RKO (cell line): ENCODE data around the gene COL18A1.

ENCODE experiments used
- DNase-seq: peaks from one replicate; pipeline ENCODE4 v3.0.0-alpha.2; 2016; ENCODE audit warnings: low spot score

The COL18A1 gene

DNA sequence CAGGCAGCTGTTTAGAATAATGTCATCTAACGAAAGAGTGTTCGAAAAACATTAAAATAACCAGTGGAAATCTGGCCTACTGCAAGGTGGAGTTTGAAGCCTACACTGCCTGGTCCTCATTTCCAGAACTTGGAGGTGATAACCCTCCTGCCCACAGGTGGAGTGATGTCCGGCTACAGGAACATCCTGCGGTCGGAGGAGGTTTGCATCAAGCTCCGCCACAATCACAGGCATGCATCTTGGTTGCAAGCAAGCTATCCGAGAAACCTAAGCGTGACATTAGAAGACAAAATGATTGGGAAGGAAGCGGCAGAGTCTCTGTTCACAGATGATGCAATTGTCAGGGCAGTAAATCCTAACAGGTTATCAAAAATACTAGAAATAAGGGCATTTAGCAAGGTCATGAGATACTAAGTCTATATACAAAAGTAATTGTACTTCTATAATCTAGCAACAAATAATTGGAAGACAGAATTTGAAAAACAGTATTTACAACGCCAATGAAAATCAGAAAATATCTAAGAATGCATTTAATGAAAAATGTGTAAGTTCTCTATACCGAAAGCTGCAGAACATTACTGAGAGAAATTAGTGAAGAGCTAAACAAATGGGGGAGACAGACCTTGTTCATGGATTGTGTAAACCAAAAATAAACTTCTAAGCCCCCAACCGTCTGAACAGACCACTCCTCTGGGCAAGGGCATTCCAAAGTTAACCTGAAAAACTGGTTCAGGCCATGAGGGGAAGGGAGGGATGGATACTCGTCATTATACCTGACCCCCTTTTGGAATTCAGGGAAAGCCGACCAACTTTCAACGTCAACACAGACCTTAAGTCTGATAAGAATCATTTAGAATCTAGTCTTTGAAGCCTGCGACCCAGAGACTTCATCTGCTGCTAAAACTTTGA lies 141.9 kb downstream of the COL18A1 start:
- no peak for DNase-seq

DNA sequence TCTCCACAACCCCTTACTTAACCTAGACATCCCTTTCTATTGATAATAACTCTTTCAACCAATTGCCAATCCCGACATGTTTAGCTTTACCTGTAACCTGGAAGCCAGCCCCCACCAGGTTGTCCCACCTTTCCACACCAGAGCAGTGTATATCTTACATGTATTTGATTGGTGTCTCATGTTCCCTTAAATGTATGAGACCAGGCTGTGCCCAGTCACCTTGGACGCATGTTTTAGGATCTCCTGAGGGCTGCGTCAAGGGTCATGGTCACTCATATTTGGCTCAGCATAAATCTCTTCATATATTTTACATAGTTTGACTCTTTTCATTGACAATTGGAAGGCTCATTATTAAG lies 142.6 kb downstream of the COL18A1 start:
- DNase-seq, result no peak

DNA sequence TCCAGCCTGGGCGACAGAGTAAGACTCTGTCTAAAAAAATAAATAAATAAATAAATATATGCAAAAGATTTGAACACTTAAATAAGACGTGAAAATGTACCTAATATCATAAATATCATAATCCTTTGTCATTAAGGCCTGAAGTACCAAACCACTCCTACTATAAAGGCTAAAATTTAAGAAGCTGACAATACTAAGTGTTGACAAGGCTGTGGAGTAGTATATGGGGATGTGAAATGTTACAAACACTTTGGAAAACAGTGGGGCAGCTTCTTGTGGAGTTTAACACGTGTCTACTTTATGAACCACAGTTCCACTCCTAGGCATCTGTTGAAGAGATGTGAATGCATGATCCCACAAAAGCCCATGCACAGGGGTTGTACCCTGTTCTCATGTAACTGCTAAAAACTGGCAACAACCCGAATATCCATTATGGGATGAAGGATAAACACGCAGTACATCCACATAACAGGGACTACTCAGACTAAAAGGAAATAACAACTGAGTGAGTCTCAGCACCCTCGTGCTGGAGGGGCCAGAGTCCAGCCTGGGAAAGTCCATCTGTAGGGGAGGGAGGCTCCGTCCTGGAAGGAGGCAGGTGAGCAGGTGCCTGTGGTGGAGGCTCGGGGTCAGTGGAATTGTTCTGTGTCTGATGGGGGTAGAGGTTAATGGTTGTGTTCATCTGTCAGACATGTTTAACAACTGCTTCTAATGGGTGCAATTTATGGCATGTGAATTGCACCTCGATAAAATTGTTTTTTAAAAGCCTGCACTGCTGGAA lies 143.9 kb downstream of the COL18A1 start:
- no peak for DNase-seq

DNA sequence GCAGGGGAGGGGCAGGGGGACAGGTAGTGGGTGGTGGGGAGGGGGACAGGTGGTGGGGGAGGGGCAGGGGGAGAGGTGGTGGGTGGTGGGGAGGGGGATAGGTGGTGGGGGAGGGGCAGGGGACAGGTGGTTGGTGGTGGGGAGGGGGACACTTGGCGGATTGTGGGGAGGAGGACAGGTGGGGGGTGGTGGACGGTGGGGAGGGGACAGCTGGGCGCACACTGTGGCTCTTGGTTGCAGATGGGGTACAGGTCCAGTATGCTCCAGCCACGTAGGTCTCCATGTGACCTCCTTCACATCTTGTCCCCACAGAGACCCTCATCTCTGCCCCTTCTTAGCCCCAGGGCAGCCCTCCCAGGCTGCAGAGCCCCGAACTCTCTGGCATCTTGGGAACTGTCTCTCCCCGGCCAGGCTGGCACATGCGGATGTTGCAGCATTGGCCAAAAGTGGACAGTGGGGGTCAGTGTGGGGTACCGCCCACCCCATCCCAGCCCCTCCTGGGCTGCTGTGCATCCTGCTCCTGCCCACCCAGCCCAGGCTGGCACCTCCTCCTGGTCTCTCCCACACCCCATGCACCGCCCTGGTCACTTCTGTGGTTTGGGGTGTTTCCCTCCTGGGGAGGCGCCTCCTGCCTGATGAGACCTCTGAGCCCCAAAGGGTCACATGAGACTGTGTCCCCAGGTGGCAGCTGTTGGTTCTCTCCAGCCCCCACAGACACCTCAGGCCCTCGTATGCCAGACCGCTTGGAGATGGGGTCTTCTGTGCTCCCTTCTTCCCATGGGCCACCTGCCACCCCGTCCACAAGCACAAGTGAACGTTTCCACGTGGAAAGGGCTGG lies 144.9 kb downstream of the COL18A1 start:
- no peak for DNase-seq

DNA sequence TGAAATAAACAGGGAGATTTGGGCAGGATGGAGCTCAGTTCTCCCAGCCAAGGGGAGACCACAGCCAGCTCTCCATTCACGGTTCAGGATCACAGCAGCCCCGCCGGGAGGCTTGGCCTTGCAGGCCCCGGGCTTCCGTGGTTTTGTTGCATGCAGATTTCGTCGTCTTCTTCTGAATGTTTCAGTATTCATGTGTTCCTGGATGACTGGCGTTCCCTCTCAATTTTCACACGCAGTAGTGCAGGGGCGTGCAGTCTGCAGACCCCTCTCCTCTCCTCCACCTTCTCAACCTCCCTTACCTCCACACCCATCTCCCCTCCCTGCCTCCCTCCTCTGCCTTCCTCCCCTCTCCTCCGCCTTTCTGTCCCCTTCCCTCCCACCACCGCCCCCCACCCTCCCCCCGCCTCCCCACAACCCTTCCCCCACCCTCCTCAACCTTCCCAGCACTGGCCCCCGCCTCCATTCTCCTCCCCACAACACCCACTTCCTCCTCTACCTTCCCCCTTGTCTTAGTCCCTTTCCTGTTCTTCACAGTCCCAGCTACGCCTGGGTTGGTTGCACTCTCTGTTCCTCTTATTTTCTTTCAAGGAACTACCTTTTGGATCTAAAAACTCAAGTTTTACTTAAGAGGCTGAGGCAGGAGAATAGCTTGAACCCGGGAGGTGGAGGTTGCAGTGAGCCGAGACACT lies 145.7 kb downstream of the COL18A1 start:
- no peak for DNase-seq

DNA sequence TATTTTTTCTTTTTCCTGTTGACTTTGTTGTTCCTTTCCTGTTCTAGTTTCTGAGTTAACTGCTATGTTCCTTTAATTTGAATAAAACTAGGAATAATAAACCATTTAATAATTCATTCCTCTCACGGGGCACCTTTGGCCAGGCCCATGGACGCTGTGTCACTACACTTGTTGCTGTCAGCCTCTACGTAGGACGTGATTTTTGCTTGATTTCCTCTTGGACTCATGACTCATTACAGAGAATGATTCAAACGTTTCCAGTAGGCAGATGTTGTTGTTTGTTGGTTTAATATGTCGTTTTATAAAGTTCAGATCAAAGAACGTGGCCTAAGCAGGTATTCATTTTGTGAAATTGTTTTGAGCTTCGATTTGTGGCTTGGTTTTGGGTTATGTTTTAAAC lies 146.4 kb downstream of the COL18A1 start:
- DNase-seq, result peak; percentile 90

DNA sequence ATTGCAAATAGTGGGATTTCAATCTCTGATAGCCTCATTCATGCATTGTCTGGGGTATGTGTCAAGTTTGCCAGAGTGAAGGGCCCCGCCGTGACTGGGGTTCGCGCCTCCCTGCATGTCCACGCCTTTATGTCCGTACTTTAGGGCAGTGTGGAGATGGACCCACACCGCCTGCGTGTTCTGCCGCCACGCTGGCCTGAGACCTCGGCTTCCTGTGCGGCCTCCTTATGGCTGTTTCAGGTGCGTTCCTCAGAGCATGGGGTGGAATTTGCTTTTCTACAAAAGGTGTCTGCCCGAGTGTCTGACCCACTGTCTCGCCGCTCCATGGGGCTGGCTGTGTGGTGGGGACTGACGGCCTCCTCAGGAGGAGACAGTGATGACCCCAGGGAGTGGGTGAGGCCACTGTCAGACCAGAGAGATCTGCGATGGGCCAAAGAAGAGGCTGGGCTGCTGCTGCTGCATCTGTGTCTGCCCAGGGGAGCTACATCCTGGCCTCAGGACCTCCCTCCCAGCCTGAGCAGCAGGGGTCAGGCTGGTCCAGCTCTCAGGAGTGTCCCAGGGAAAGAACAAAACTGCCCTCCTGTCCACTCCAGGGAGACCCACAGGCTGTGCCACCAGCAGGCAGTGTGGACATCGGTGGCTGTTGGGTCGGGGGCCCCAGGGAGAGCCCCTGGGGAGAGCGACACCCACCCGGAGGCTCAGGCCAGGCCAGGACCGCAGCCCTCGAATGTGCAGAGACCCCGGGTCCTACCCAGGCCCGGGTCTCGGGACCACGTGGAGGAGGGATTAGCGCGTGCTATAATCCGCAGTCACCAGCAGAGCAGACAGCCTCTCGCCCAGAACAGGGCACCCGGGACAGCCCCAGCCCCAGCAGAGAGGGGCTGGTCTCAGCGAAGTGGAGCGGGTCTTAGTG lies 147.1 kb downstream of the COL18A1 start:
- no peak for DNase-seq

DNA sequence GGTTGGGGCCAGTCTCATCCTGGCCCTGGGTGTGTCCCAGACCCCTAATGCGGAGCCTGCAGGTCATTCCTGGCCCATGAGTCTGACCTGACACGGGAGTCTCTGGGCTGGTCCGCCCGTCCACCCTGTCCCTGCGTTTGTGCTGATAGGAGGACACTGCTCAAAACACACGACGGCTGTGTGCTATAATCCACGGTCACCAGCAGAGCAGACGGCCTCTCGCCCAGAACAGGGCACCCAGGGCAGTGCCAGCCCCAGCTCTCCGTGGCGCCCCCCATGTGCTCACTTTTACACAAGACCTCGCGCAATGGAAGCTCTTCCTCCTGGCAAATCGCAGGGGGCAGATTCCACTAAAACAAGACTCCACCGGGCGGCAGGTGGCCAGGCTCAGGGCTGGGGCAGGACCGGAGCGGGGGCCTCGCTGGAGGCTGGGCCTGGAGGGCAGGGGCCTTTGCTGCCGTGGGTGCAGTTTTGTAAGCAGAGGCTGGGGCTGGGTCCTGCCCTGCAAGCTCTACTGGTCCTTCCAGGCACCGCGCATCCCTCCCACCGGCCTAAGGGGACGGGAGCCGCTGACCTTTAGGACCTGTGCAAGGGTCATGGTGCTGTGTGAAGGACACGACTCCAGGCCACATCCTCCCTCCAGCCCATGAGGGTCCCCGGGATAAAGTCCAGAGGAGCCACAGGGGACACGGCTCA lies 147.9 kb downstream of the COL18A1 start:
- no peak for DNase-seq

DNA sequence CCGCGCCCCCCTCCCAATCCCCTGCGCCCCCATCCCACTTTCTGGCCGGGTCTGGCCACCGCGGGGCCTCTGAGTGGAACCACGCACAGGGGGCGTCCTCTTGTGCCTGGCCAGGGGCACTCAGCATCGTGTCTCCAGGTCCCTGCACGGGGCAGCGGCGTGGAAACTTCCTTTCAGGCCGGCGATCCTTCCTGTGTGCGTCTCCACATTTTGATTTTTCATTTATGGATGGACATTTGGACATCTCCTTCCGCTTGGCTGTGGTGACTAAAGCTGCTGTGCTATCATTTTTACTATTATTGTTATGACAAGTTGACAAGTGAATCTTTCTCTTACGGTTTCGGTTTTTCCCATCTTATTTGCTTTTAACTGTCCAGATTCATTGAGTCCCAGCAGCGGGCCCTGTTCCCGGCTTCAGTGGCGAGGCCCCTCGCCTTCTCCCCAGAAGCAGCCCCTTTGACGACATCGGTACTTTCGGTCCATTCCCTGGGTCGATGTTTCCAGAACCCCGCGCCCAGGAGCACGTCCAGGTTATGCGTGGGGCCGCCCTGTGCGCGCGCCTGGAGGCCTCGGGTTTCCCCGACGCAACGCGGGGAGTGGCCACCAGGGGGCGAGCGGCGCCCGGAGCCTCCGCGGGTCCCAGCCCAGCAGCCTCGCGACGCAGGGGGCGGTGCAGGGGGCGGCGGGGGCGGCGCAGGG lies 149.7 kb downstream of the COL18A1 start:
- DNase-seq, result peak; percentile 63

DNA sequence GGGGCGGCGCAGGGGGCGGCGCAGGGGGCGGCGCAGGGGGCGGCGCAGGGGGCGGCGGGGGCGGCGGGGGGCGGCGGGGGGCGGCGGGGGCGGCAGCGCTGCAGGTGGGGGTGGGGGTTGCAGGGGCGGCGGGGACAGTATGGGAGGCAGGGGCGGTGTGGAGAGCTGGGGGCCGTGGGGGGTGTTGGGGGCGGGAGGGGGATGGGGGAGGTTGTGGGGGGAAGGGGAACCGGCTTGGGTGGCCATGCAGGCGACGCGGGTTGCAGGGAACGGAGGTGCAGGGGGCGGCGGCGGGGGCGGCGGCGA lies 150.2 kb downstream of the COL18A1 start:
- DNase-seq, result no peak

DNA sequence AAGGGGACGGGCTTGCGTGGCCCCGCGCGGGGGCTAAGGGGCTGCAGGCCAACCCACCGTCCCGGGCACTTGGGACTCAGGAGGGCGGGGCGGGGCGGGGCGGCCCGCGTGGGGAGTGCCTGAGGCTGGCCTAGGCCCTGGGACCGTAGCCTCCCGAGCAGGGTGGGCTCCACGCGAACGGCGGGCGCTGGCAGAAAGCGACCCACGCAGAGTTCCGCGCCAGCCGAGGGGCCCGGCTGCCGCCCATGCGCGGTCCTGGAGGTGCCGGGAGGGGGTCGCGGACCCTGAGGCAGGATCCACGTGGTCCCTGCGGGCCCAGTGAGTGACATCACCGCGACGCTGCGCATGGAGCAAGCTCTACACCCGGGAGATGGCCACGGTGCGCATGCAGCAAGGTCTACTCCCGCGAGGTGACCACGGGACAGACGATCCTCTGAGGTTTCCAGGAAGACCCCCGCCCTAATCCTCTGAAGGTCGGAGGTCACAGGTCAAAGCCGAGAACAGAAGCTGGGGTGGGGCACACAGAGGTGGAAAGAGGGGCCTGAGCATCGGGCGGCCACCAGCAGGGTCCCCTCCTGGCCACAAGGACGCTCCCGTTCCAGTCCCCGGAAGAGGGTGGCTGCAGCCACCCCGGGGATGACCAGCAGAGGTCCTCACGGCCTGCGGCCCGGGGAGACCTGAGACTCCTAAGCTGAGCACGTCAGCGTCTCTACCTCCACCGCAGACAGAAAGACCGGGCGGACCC lies 150.8 kb downstream of the COL18A1 start:
- DNase-seq, result no peak

DNA sequence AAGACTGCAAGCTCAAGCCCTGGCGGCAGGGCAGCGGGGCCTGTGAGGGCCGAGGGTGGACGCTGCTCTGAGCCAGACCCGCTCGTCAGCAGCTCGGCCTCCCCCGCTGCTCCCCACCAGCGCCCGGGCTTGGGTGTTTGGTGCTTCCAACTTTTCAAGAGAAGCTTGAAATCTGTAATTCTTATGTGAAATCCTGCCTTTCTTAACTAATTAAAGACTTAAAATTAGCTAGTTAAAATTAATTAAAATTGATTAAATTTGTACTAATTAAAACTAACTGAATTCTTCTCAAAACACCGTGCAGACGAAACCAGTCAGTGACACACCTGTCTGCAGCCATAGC lies 151.3 kb downstream of the COL18A1 start:
- DNase-seq, result no peak

DNA sequence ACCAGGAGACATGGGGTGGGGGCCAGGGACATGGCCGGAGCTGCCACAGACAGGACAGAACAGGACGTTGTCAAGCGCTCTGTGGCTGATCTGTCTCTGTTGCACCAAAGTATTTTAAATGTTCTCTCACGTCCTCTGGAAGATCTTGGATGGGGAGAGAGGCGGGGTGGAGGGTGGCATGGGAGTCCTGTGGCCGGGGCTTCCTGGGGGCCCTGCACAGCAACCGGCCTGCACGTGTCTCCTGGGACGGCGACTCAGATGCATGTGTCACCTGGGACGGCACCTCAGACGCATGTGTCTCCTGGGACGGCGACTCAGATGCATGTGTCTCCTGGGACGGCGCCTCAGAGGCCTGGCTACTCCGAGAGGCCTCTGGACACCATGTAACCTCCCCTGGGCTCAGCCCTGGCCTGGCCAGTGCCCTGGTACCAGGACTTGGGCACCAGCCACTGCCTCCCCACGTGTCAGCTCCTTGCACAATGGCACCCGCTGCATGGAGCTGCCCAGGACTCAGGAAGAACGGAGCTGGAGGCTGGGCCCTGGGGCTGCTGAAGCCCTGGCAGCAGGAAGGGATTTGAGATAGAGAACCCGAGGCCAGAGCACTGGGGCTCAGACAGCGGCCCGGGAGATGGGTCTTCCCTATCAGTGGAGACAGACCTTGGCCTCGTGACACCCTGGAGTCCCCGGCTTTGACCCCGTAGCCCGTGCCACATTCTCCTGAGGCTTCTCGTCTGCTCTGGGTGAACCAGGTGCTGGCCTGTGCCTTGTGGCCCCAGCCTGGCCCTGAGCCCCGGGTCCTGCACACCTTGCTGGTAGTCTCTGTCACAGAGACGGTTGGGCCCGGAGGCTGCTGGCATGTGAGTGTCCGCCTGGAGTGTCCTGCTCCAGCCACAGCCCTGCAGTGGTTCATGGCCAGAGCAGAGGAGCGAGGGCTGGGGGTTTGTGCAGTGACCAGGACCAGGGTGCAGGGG lies 152.0 kb downstream of the COL18A1 start:
- DNase-seq, result peak; percentile 16

DNA sequence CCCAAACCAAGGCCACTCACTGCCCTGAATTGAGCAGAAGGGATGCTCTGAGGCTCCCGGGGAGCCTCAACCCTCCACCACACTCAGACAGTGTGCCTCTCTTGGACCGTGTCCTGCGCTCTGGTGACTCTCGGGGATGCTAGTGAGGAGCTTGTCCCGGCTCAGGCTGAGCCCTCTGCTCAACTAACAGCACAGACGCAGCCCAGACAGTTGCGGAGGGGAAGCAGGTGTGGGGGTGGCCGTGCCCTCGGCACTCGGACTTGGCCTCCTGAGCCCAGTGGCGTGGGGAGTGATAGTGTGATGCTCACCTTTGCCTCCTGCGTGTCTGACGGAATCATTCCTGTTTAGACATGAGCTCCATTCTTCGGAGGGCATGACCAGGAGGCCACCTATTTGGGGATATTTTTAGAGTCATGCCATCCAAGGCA lies 152.7 kb downstream of the COL18A1 start:
- DNase-seq, result no peak

DNA sequence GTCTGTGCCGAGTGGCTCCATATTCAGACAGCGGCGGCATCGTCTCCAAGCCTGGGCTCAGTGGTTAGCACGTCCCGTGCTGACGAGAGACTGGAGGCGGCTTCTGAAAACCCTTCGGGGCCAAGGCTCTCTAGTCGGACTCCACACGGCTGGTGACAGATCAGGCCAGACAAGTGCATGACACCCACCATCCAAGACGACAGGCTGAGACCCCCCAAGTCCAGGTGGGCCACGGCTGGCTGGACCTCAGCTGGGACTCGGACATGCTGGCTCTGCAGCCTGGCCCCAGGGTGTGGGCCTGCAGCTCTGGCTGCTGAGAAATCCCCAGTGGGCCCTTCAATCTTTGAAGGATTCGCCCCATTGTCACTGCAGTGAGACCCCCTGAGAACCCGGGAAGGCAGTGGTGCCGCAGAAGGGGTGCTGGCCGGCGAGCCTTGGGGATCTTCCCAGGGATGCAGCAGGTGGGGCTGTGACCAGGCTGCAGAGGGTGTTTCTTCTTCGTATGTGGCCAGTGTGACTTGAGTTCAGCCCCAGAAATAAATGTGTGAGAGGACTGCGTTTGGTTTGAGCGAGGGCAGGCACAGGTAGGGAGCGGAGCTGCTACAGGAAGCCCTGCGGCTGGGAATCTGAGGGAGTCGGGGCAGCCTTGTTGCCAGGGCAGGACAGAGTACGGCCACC lies 153.2 kb downstream of the COL18A1 start:
- DNase-seq, result no peak

DNA sequence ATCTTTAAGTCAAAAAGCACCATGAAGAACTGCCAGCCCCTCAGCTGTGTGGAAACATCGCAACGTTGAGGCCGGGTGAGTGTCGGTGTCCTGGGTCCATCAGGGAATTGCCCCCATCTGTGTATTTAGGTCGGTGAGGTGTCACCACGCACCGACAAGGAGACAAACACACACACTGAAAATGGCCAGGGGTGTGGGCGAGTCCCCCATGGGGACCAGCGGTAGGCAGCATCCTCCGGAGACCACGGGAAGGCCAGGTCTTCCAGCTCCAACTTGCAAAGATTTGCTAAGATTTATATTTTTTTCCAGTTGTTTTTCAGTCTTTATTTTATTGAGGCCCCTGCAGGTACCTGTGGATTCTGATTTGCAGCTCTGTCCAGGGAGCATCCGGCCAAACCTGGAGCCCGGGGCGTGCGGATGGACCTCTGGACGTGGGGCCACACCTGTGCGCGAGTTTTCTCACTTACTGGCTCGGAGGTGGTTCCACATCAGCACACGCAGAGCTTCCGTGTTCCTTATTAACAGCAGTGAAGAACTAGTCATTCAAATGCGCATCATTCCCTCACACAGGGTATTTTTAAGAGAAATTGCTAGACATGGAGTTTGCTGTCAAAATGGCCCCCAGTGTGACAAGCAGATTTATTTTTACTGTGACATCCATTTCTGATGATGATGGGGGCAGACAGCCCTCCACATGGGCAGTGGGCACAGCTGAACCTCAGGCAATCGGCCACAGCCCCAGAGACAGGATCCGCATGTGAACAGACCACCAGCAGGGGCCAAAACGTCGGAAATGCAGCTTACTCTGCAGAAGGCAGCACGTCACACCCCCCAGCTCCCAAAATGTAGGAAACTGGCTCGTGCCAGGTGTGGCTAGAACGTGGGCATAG lies 154.5 kb downstream of the COL18A1 start:
- DNase-seq, result no peak
